NCI-H774 (cell line): ENCODE data around the gene MAGEF1.

Source experiments
- DNase-seq: peaks from one replicate; lab custom pipeline; 2025; lab: John Stamatoyannopoulos, UW

Gene MAGEF1

GRCh38 chr3:184669578-184669977, 42.3 kb downstream of the MAGEF1 start:
- no peak for DNase-seq

GRCh38 chr3:184666442-184666841, 45.4 kb downstream of the MAGEF1 start:
- DNase-seq = no peak

GRCh38 chr3:184665101-184665500, 46.8 kb downstream of the MAGEF1 start:
- no peak for DNase-seq

GRCh38 chr3:184663756-184664155, 48.1 kb downstream of the MAGEF1 start:
- DNase-seq = no peak

- no peak for DNase-seq
Observed at GRCh38 chr3:184663356-184663755, 48.5 kb downstream of the MAGEF1 start.

GRCh38 chr3:184662187-184662586, 49.7 kb downstream of the MAGEF1 start:
- DNase-seq = no peak

GRCh38 chr3:184660931-184661330, 50.9 kb downstream of the MAGEF1 start:
- no peak for DNase-seq
